H1 (cell line): ENCODE measurements around the gene GGN. TPM values are rescaled to one million over a fixed set of nuclear protein-coding genes. Genes with fewer than 3 reads are reported as not detected.

ENCODE experiments used
- HDAC2 ChIP-seq, 2 experiments: fragments of 300-600 bp in 1 of 2; sonication (generic) in 1 of 2; IDR thresholded peaks; 2 replicates each; pipeline ENCODE4 v1.6.1; 2011 to 2012; ENCODE audit warnings: low read depth in 2 of 2, low read length in 2 of 2, mild to moderate bottlenecking in 2 of 2, moderate library complexity in 2 of 2, borderline replicate concordance in 1 of 2, inconsistent platforms in 1 of 2
- polyA plus RNA-seq, 7 experiments: library from polyadenylated mRNA; depleted of rRNA in 3 of 7; stranded (reverse) in 5 of 7; unstranded in 2 of 7; fragments of >200 nt in 5 of 7; fragments of 200-250 nt in 2 of 7; gene quantifications; 1 replicate in 5 of 7; 2 replicates in 1 of 7; 4 replicates in 1 of 7; pipeline versions ENCODE4 v1.2.1 to v1.2.3, GENCODE V29; 2011 to 2013; ENCODE audit warnings: missing spikeins in 2 of 7, mixed read lengths in 2 of 7
- total RNA-seq: library from RNA; stranded (reverse); fragmentation: NEBNext Ultra II Directional; extraction: Animal tissue kit (Norgen Biotek cat#: 25700); gene quantifications from 2 replicates; pipeline ENCODE4 v1.2.1, GENCODE V29; 2021

Gene GGN
- total and polyA plus RNA-seq, 2 of the 8 experiments (the other 6 are each of a cell fraction or from before 2014, with no cell fraction given): 0.47 to 1.2 TPM

DNA sequence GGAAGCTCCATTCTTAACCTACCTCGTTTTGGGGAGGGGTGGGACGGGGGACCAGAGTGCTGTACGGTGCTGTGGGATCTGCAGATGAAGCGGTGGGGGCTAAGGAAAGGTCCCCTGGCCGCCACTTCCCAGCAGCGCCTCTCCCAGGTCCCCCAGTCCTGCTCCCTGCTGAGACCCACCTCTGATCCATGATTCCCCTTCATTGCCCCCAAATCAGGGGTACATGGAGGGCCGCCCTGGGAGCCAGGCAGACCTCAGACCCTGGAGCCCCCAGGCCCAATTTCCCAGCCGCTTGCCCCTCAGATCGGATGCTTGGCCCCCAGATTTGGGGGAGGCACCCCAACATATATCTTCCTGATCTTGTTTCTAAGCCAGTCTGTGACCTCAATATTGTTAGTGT lies 11.2 kb upstream of the GGN start (continued):
- no peak for TF ChIP-seq HDAC2 (IDR thresholded peaks at IDR 0.05; ENCODE audit: borderline replicate concordance in 1 of 2, low read depth in 2 of 2, low read length in 2 of 2)
